GM19035 (cell line): ENCODE data around the gene RHOBTB1.
"Not testable (repeated sequence)": the region's sequence is repeated elsewhere in the genome, so short reads cannot be mapped to it uniquely, and the experiment has no call there.

Experiments
- ATAC-seq: cut with Tn5 transposase; IDR thresholded peaks from one replicate; pipeline ENCODE4 v1.9.1; 2021; ENCODE audit not compliant: unreplicated experiment

The RHOBTB1 gene

DNA sequence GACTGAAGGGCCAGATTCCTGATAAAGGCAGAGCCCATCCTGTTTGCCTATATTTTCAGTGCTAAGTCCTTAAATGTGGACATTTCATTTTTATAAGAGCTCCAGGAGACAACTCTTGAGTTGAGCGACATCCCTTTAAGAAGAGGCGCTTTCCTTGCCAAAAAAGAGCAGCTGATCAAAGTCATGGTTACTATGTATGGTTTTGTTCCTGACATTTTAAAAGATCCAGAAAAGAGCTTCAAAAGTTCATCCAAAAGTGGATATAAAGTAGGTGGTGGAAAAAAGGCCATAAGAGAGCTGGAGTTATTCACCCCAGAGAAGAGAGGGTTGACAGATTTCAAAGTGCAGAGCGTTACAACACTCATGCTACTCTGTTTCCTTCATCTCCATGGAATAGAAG, 36.7 kb downstream of the RHOBTB1 start:
- ATAC-seq: no peak

DNA sequence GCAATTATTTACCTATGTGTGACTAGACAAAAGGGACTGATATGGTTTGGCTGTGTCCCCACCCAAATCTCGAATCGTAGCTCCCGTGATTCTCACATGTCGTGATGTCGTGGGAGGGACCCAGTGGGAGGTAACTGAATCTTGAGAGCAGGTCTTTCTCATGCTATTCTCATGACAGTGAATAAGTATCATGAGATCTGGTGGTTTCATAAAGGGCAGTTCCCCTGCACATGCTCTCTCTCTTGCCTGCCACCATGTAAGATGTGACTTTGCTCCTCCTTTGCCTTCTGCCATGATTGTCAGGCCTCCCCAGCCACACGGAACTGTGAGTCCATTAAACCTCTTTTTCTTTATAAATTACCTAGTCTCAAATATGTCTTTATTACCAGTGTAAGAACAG, 37.2 kb downstream of the RHOBTB1 start:
- not testable (repeated sequence) for ATAC-seq

DNA sequence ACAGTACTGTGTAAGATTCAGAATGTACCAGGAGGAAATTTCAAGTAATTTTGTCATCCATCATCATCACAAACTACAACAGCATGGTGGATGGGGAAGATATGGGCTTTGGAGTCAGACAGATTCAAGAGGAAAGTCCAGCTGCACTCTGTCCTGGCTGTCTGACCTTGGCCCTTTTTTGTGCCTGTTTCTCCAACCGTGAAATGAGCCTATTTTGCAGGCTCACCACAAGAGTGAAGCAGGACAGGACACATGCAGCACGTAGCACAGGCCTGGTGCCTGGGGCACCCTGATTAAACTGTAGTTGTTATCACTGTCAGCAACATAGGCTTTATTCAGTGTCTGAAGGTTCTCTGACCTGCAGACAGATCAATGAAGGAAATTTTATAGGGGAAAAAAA, 37.6 kb downstream of the RHOBTB1 start:
- no peak for ATAC-seq

DNA sequence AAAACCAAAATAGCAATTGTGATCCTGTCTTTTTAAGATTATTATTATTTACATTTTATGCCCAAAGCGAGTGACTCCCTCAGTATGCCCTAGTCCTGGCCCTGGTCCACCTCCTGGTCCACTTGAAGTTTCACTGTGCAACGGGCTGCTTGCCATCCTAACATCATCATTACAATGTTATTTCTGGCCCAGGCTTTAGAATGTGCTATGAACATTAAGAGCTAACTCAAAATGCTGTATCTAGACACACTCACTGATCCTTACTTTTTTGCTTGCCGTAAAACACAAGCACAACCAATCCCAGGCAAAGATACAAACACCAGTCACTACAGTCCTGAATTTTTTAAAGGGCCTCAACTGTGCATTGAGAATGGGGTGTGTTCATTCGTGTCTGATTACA, 38.4 kb downstream of the RHOBTB1 start:
- no peak for ATAC-seq

DNA sequence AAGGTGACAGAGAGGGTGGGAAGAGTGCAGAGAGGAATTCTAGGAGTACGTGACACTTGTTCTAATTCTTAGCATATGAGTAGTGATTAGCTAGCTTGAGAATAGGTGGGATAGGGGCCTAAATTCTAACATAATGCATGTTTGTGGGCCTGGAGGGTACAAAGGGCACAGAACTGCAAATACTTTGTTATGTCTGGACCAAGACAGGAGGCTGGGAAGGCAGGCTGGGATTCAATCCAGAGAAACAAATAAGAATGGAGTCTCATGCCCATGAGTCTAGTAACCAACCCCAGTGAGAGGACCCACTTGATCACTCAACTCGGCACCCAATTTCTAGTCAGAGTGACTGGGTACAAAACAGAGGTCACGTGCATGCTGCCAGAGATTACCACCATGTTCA, 40.9 kb downstream of the RHOBTB1 start:
- no peak for ATAC-seq

DNA sequence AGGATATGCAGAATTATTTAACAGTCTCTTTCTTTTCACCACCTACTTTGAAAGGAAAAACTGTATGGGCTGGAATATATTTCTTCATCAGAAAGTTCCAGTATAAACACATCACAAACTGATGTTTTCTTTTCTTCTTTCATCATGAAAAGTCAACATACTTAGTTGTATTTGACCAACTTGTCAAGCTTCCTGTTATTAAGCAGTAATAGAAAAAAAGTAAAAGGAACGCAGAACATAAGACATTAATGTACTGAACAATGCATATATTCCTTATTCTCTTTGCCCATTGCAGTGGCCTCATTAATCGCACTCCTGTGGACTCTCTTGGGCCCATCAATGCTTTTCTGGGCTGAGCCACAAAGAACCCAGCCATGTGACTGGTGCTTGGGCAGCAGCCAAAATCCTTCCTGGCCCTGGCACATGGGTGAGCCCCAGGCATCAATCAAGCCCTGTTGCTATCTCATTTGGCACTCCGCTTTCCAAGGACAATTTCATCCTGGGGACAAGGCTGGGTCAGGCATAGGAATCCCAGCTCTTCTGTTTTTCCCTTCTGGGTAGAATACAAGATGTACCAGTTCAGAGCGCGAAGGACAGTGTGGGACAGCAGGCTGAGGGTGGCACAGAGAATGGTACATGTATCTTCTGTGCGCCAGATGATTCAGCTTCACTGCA, 42.3 kb downstream of the RHOBTB1 start:
- ATAC-seq: no peak

DNA sequence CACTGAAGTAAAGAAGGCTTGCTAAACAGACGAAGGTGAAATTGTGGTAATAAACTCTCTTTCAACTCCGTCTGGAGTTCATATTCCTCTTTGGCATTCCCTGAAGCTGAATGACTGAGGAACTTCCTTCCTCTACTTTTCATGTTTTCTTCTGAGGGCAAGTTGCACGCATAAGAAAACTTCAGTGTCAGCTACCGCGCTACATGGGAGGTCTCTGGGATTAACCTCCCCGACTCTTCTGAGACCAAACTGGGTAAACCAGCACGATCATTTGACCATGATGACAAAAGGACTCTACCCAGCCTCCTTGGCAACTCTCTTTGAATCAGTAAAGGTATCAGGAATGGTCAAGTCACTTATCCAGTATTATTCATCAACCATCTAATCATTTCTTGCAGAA, 44.7 kb downstream of the RHOBTB1 start:
- ATAC-seq: no peak

DNA sequence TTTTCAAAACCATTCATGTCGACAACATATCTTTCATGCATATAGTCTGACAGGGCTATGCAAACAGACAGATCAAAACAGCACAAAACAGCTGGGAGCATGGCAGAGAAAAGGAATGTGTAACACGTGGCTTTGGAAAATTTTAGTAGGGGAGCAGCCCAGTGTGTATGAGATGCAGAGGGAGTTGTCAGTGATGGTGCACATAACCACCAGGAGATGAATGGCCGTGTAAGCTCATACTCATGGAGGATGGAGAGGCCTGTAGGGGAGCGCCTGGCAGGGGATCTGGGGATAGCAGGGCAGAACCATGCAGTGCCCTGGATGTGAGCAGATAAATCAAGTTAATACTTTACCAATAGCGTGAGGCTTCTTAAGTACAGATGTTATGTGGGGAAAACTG, 45.7 kb downstream of the RHOBTB1 start:
- no peak for ATAC-seq

DNA sequence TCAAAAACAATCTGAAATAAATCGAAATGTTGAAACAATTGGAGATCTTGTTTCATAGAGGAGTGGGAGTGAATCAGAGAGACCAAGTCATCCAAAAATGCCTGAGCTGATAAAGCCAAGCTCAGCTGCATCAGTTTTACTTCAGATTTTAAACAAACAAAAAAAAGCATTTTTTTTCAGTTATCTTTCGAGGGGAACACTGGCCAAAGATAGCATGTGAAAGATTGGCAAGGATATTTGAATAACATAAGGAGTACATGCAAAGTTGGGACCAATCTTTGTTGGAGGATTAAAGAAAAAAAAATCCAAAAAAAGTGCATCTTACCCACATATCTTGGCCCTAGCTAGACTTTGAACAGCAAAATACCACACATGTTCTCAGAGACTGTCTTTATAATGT, 47.2 kb downstream of the RHOBTB1 start:
- no peak for ATAC-seq

DNA sequence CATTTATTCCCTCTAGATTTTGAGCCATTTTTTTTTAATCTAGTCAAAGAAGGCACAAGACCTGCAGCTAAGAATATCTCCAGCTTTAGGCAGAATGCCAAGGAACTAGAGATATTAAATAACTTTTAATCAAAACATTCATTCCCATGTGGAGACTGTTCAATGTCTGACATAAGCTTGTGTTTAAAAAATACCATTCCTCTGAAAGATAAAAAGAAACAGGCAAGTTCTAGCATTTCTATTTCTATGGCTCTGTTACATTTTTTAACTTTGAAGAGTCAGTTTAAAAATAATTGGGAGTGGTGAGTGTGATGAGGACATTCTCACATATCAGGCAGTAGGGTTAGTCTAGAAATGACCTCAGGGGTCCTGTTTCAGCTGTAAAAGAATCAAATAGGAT, 48.0 kb downstream of the RHOBTB1 start:
- no peak for ATAC-seq

DNA sequence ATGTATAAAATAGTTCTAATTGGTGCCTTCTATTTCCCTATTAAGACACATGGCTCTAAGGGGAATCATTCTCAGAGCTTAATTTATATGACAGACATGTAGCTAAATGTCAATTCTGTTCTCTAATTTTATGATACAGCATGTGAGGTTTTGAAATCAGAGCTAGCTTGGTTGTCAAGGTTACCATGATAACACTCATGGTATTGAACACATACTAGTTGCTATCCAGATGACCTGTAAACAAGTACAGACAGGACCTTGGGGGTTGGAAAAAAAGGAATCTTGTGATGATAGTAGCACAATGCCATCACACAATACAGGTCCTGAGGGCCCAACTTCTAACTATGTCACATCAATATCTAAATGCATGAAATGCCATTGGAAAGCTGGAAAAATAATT, 49.2 kb downstream of the RHOBTB1 start:
- ATAC-seq: no peak

DNA sequence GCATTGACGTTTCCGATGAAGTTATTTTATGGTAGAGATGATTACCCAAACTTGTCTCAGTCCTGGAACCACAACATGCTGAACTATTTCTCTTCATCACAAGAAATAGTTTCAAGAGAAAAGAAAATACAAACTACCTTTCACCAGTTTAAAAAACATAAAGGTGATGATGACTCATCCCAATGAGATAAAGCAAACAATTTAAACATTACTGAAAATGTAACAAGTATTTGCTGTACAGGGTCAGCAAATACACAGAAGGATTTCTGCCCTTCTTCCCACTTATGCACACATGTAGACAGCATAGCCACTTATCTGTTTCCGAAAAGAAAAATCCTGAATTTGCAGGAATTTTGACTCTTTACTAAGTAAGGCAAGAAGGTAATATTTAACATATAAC, 50.8 kb downstream of the RHOBTB1 start:
- no peak for ATAC-seq

DNA sequence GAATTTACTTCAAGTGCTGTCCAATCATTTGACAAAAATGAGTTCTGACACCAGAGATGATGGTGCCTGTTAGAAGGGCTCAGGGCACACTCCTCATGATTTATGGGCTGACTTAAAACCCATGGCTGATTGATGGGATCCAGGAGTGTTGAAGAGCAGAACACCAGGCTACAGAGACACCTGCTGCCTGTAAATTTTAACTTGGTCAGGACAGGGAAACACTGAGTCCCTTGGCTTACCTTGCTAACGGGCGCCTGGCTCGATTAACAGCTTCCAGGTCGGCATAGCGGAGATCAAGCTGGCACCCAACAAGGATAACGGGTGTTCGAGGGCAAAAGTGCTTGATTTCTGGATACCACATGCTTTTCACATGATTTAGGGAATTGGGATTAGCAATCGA, 51.4 kb downstream of the RHOBTB1 start:
- ATAC-seq: no peak

DNA sequence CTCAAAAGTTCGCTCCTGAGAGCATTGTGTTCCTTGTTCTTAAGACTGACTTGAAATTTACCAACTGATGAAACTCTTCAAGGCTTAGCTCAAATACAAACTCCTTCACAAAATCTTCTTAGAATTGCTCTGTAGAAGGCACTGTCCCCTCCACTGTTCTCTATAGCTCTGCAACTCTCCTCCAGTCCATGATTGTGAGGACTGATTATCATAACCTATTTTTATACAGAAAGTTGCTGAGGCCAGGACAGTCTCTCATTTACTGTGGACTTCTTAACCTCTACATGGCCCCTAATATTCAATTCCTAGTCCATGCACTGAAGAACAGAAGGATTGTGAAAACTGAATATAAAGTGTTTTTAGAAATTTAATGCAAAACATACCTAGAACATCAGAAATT, 53.2 kb downstream of the RHOBTB1 start:
- ATAC-seq: no peak

DNA sequence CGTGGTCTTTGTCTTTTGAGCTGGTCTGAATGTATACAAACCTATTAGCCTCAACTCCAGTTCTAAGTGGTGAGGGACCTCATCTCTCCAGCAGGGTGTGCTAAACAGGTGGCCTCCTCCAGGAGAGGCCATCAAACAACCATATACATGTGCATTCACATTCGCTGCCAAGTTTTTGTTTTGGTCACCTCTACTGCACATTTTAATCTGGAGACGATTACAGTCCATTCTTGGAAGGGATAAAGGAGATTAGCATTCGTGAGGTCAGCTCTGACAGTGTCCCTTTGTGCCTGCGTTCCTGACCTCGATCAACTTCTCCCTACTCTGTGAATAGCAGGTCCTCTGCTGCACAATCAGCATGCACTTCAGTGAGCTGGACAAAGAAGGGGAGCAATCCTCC, 60.8 kb downstream of the RHOBTB1 start:
- ATAC-seq: peak; percentile 78

DNA sequence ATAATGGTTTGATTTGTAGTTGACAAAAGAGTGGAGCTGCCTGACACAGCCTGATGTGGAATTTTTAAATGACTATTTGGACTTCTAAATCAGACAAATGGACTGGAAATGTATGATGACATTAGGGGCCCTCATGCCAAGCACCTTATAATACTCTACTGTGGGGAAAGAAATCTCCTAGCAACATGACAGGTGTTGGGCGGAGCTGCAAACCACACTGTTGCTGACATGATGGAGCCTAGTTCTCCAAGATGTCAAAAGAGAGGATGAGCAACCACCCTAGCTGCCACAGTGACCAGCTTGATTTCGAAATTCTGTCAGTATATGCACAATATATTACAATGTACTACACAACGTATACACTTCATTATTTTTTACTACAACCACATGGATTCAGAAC, 65.8 kb downstream of the RHOBTB1 start:
- no peak for ATAC-seq

DNA sequence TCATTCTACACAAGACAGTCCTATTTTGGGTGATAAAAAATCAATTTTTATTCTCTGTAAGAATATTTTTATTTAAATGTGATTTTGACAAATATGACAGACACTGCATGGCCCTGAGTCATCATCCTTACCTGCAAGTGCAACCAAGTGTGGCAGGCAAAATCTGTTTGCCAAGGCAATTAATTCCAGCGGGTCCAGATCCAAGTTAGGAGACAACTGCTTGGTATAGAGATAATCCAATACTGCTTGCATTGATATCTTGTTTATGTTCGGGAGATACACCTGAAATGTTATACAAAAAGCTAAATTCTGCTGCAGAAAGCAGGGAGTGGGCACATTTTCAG, 66.2 kb downstream of the RHOBTB1 start:
- ATAC-seq: no peak

DNA sequence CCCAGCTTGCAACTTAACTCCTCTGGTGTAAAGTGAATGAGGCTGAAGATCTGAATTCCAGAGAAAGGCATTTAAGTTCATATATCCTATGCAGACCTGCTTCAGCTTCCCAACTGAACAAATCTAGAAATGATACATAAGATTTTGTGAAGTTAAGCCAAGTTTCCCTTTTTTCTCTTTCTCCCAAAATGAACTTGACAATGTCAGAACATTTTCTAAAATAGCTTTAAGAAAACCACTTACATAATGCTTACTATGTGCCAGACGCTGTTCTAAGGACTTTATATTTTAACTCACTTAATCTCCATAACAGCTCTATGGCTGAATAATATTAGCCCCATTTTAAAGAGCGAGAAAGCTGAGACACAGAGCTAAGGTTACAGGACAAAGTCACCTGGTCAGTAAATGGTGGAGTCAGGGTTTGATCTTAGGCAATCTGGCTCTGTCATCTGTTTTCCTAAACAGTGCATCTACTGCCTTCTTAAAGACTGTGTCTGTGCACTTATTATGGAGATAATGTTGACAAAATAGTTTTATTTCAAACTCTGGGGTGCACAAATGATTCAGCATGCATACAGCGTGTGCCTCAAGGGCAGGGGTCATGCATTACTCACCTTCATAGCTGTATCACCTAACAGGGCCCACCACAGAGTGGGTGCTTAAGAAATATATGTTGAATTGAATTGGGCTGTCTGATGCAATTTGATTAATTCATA, 66.8 kb downstream of the RHOBTB1 start:
- no peak for ATAC-seq

DNA sequence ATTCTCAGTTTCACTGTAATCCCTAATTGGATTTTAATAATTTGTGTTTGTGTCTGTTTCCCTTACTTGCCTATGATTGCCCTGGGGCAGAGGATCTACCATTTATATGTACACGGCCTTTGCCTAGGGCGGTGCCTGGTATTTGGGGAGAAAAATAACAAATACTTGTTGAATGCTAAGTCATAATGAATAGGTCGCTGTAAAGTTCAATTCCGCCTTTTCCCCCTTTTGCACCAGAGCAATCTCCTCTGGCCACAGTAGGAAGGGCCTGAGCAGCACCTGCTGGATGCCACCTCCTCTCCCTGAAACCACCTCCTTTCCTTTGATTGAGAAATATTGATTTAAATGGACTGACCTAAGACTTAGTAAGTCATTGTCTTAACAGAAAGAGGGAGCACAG, 70.2 kb downstream of the RHOBTB1 start:
- ATAC-seq: no peak

DNA sequence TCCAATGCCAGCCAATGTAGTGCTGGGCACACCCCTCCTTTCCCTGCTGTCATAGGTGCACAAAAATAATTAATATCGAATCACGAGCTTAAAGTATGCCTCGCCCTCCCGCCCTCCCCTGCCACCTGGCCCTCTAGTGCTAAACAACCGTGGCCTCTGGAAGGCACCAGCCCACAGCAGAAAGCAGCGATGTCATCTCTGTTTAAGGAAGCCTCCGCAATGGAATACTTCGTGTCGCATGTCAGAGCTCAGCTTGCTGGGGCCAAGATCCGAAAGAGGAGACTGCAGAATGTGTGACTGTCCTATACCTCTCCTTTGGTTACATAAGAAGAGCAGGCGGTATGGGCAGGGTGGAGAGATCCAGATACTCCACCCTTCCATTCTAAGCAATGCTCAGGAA, 71.5 kb downstream of the RHOBTB1 start:
- ATAC-seq: no peak

DNA sequence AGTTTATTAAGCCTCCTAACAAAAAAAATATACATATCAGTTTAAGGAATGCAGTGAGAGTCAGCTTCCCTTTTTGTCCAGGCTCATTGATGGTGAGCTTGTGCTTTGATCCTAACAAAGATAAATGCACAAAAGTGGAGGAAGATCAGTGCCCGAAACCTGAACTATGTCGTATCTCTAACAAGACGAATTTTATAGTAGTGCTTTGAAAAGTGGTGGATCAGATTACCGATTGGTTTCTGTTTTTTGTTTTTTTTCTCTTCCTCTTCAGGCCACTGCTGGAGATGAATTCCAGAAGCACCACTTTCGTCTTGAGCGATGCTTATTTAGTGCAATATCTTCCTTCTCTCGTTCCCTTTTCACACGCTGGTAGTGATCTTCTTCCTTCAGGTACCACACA, 72.8 kb downstream of the RHOBTB1 start:
- ATAC-seq: no peak

DNA sequence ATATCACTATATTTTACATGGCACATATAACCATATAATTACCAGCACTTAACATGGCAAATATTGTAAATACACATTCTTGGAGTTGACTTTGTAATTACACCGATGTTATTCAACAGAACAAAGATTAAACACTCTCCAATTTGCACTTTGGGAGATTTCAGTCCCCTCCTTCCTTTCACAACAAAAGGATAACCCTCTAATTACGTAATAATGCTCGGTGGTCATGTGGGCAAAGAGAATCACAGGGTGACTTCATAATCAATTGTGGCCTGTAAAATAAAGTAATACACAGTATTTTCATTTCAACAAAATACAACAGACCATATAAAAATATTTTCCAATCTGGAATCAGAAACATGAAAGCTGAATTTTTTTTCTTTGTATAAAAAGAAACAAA, 73.2 kb downstream of the RHOBTB1 start:
- ATAC-seq: no peak

DNA sequence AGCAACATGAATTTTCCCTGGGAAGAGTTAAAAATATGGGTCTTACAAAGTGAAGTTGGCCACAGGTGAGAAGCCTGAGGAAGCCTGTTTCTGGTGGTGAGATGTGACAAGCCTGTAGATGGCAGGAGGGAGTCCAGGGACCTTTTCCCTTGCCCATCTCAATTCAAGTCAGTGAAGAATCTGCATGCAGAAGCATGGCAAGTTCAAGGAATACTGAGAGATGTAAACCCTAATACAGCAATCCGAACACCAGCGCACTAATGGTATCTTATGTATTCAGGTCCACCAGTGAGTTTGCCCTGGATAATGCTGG, 73.6 kb downstream of the RHOBTB1 start:
- no peak for ATAC-seq
